ENCODE results near the gene CEP57L1. TPM values are rescaled to one million over a fixed set of nuclear protein-coding genes. Genes with fewer than 3 reads are reported as not detected.
"Not testable (repeated sequence)": the region's sequence is repeated elsewhere in the genome, so short reads cannot be mapped to it uniquely, and the experiment has no call there.

The CEP57L1 gene
- total RNA-seq, 2 experiments from 2014 or later = 23.8 to 36.9 TPM

- H3K27me3 Mint-ChIP-seq; ATAC-seq; H3K9me3 Mint-ChIP-seq (ENCODE audit: low read depth); DNase-seq; POLR2A ChIA-PET; H3K4me1 Mint-ChIP-seq; H3K36me3 Mint-ChIP-seq (ENCODE audit: low read depth); CTCF ChIA-PET; intact Hi-C loops (cut with DNase I, micrococcal nuclease); H3K27ac Mint-ChIP-seq; H3K4me3 Mint-ChIP-seq: not testable (repeated sequence)
Observed at GRCh38 chr6:109136530-109136929, 41.2 kb downstream of the CEP57L1 start.

- Mint-ChIP-seq H3K9me3 (ENCODE audit: low read depth) (peaks cover 2% of the 10 kb centered on the region), H3K27ac (no peak overlapping the region), H3K36me3 (ENCODE audit: low read depth) (peaks cover 6% of the 10 kb centered on the region), H3K27me3 (no peaks in the 10 kb centered on the region), H3K4me3 (no peak overlapping the region), H3K4me1 (no peaks in the 10 kb centered on the region)
- ChIA-PET POLR2A (no interaction called here), CTCF (no interaction called here)
- intact Hi-C loops (cut with DNase I, micrococcal nuclease) = no loop called here
- no peak for DNase-seq
- ATAC-seq = no peak
Observed at GRCh38 chr6:109139109-109139508, 43.8 kb downstream of the CEP57L1 start.

GRCh38 chr6:109142067-109142466 lies 46.8 kb downstream of the CEP57L1 start:
- CTCF ChIA-PET; H3K27ac Mint-ChIP-seq; H3K36me3 Mint-ChIP-seq (ENCODE audit: low read depth); H3K9me3 Mint-ChIP-seq (ENCODE audit: low read depth); POLR2A ChIA-PET; H3K4me1 Mint-ChIP-seq; H3K4me3 Mint-ChIP-seq; intact Hi-C loops (cut with DNase I, micrococcal nuclease); H3K27me3 Mint-ChIP-seq; DNase-seq; ATAC-seq: not testable (repeated sequence)

- no peak overlapping the region for H3K27ac Mint-ChIP-seq
- H3K4me1 Mint-ChIP-seq = no peaks in the 10 kb centered on the region
- no peak for ATAC-seq
- ChIA-PET CTCF (interaction anchor here (1.4 kb wide), 1 partner anchor 11 kb away, joined by 6 read pairs; no protein-coding TSS in a partner anchor), POLR2A (interaction anchor here (0.6 kb wide), 1 partner anchor 866 kb away, joined by 8 read pairs; no protein-coding TSS in a partner anchor)
- no peak overlapping the region for H3K4me3 Mint-ChIP-seq
- H3K36me3 Mint-ChIP-seq (ENCODE audit: low read depth) = peaks cover 12% of the 10 kb centered on the region
- intact Hi-C loops (cut with DNase I, micrococcal nuclease) = no loop called here
- no peaks in the 10 kb centered on the region for H3K27me3 Mint-ChIP-seq
- no peak for DNase-seq
- H3K9me3 Mint-ChIP-seq (ENCODE audit: low read depth) = no peaks in the 10 kb centered on the region
Observed at GRCh38 chr6:109143191-109143590, 47.9 kb downstream of the CEP57L1 start.

GRCh38 chr6:109148251-109148650 lies 52.9 kb downstream of the CEP57L1 start:
- H3K27ac Mint-ChIP-seq; POLR2A ChIA-PET; intact Hi-C loops (cut with DNase I, micrococcal nuclease); H3K9me3 Mint-ChIP-seq (ENCODE audit: low read depth); DNase-seq; CTCF ChIA-PET; H3K4me3 Mint-ChIP-seq; H3K4me1 Mint-ChIP-seq; H3K27me3 Mint-ChIP-seq; ATAC-seq: not testable (repeated sequence)
- H3K36me3 Mint-ChIP-seq (ENCODE audit: low read depth) = peaks cover 18% of the 10 kb centered on the region

GRCh38 chr6:109148716-109149115 lies 53.4 kb downstream of the CEP57L1 start:
- H3K27me3 Mint-ChIP-seq; CTCF ChIA-PET; POLR2A ChIA-PET; ATAC-seq; intact Hi-C loops (cut with DNase I, micrococcal nuclease); H3K9me3 Mint-ChIP-seq (ENCODE audit: low read depth); H3K4me1 Mint-ChIP-seq; H3K27ac Mint-ChIP-seq; H3K4me3 Mint-ChIP-seq; DNase-seq: not testable (repeated sequence)
- H3K36me3 Mint-ChIP-seq (ENCODE audit: low read depth) = peaks cover 19% of the 10 kb centered on the region

- Mint-ChIP-seq H3K36me3 (ENCODE audit: low read depth) (peaks cover 35% of the 10 kb centered on the region), H3K4me1 (no peaks in the 10 kb centered on the region)
Observed at GRCh38 chr6:109153752-109154151, 58.4 kb downstream of the CEP57L1 start.

GRCh38 chr6:109164331-109164730 lies 69.0 kb downstream of the CEP57L1 start:
- H3K27me3 Mint-ChIP-seq = no peaks in the 10 kb centered on the region
- no peaks in the 10 kb centered on the region for H3K36me3 Mint-ChIP-seq (ENCODE audit: low read depth)
- H3K9me3 Mint-ChIP-seq (ENCODE audit: low read depth) = no peaks in the 10 kb centered on the region
- intact Hi-C loops (cut with DNase I, micrococcal nuclease) = no loop called here
- CTCF ChIA-PET = interaction anchor here (1.0 to 2.4 kb wide), 3 partner anchors 20 to 1190 kb away, joined by 3 to 13 read pairs (median 3); no protein-coding TSS in a partner anchor
- DNase-seq (no peak), ATAC-seq (no peak)
- no peak overlapping the region for H3K4me3 Mint-ChIP-seq
- H3K27ac Mint-ChIP-seq = no peak overlapping the region
- no peaks in the 10 kb centered on the region for H3K4me1 Mint-ChIP-seq
- POLR2A ChIA-PET = no interaction called here

More at GRCh38 chr6:109153752-109154151, 58.4 kb downstream of the CEP57L1 start:
- no peak for ATAC-seq
- no peak overlapping the region for H3K27ac Mint-ChIP-seq
- H3K4me3 Mint-ChIP-seq = no peak overlapping the region
- intact Hi-C loops (cut with DNase I, micrococcal nuclease) = no loop called here
- no peak for DNase-seq
- peaks cover 4% of the 10 kb centered on the region for H3K9me3 Mint-ChIP-seq (ENCODE audit: low read depth)
- POLR2A ChIA-PET = no interaction called here
- H3K27me3 Mint-ChIP-seq = no peaks in the 10 kb centered on the region
- CTCF ChIA-PET = interaction anchor here (0.6 kb wide), 1 partner anchor 1737 kb away, joined by 3 read pairs; no protein-coding TSS in a partner anchor

GRCh38 chr6:109165392-109165974 lies 70.2 kb downstream of the CEP57L1 start:
- Mint-ChIP-seq H3K9me3 (ENCODE audit: low read depth) (no peaks in the 10 kb centered on the region), H3K4me1 (no peaks in the 10 kb centered on the region), H3K36me3 (ENCODE audit: low read depth) (no peaks in the 10 kb centered on the region), H3K4me3 (no peak overlapping the region), H3K27ac (no peak overlapping the region), H3K27me3 (no peaks in the 10 kb centered on the region)
- ChIA-PET POLR2A (interaction anchor here (0.7 kb wide), 2 partner anchors 72 to 784 kb away, joined by 3 read pairs; no protein-coding TSS in a partner anchor), CTCF (interaction anchor here (1.1 to 1.2 kb wide), 2 partner anchors 16 to 1189 kb away, joined by 3 to 4 read pairs; no protein-coding TSS in a partner anchor)
- no peak for DNase-seq
- no peak for ATAC-seq
- intact Hi-C loops (cut with DNase I, micrococcal nuclease) = no loop called here

- ChIA-PET POLR2A (no interaction called here), CTCF (interaction anchor here (0.6 to 1.2 kb wide), 3 partner anchors 15 to 217 kb away, joined by 3 to 4 read pairs (median 3); no protein-coding TSS in a partner anchor)
- Mint-ChIP-seq H3K27me3 (no peaks in the 10 kb centered on the region), H3K4me3 (no peak overlapping the region), H3K36me3 (ENCODE audit: low read depth) (no peaks in the 10 kb centered on the region), H3K4me1 (no peaks in the 10 kb centered on the region), H3K27ac (no peak overlapping the region), H3K9me3 (ENCODE audit: low read depth) (no peaks in the 10 kb centered on the region)
- no peak for DNase-seq
- intact Hi-C loops (cut with DNase I, micrococcal nuclease) = no loop called here
- ATAC-seq = no peak
Observed at GRCh38 chr6:109166673-109167072, 71.4 kb downstream of the CEP57L1 start.

GRCh38 chr6:109167562-109167961 lies 72.3 kb downstream of the CEP57L1 start:
- intact Hi-C loops (cut with DNase I, micrococcal nuclease) = no loop called here
- H3K36me3 Mint-ChIP-seq (ENCODE audit: low read depth) = no peaks in the 10 kb centered on the region
- no peak for ATAC-seq
- ChIA-PET POLR2A (no interaction called here), CTCF (interaction anchor here (0.6 kb wide), 1 partner anchor 33 kb away, joined by 3 read pairs; no protein-coding TSS in a partner anchor)
- DNase-seq = no peak
- no peak overlapping the region for H3K27ac Mint-ChIP-seq
- no peaks in the 10 kb centered on the region for H3K4me1 Mint-ChIP-seq
- H3K27me3 Mint-ChIP-seq = no peaks in the 10 kb centered on the region
- no peaks in the 10 kb centered on the region for H3K9me3 Mint-ChIP-seq (ENCODE audit: low read depth)
- H3K4me3 Mint-ChIP-seq = no peak overlapping the region

- DNase-seq (no peak), ATAC-seq (no peak)
- Mint-ChIP-seq H3K9me3 (ENCODE audit: low read depth) (no peaks in the 10 kb centered on the region), H3K4me3 (no peak overlapping the region), H3K4me1 (no peaks in the 10 kb centered on the region), H3K36me3 (ENCODE audit: low read depth) (no peaks in the 10 kb centered on the region), H3K27me3 (peaks cover 5% of the 10 kb centered on the region), H3K27ac (no peak overlapping the region)
- ChIA-PET CTCF (interaction anchor here (1.0 to 2.3 kb wide), 2 partner anchors 16 to 17 kb away, joined by 4 to 7 read pairs; no protein-coding TSS in a partner anchor), POLR2A (no interaction called here)
- intact Hi-C loops (cut with DNase I, micrococcal nuclease) = no loop called here
Observed at GRCh38 chr6:109170333-109170732, 75.0 kb downstream of the CEP57L1 start.

Measured in activated CD4-positive, alpha-beta T cell treated with anti-CD3 and anti-CD28 coated beads for 36 hours (primary cell).